HG03378 (cell line): ENCODE measurements around the gene WEE1.
"Not testable (repeated sequence)": the region's sequence is repeated elsewhere in the genome, so short reads cannot be mapped to it uniquely, and the experiment has no call there.

ENCODE experiments used
- ATAC-seq: cut with Tn5 transposase; IDR thresholded peaks from one replicate; pipeline ENCODE4 v1.9.1; 2021; ENCODE audit warnings: mild to moderate bottlenecking, moderate library complexity; ENCODE audit not compliant: unreplicated experiment

WEE1 gene

DNA sequence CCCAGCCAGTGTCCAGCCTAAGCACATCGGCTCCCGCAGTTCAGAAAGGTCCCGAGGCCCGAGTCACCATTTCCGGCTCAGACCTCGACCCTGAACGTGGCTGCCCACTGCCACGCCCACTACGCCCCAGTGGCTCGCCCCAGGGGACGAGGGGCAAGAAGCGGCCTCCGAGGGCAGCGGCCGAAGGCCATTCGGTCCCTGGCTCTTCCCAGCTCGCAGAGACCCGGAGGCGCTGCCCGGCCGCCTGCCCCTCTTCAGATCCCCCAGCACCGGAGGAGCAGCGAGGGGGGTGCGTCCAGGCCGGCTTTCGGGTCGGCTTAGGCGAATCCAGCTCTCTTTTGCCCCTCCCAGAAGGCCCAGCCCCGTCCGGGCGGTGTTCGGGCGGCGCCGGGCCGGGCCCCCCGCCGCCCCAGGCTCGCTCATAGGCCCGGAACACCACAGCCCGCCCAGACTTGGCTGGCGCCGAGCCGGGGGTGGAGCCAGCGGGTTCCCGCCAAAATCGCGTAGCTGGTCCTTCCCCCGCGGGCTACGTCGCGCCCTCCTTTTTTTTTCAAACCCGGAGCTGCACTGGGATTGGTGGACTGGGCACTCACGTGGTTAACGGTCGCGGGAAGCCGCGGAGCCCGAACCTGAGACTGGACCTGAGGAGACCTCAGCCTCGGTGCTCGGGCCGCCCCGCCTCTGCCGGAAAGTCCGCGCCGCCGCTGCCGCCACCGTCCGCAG, at the start of gene WEE1:
TSS of gene WEE1 (plus strand) at position 619 of the 723 bp plus-strand sequence. CDS start 264 bp downstream, outside the sequence.
- peak; percentile 64 for ATAC-seq

DNA sequence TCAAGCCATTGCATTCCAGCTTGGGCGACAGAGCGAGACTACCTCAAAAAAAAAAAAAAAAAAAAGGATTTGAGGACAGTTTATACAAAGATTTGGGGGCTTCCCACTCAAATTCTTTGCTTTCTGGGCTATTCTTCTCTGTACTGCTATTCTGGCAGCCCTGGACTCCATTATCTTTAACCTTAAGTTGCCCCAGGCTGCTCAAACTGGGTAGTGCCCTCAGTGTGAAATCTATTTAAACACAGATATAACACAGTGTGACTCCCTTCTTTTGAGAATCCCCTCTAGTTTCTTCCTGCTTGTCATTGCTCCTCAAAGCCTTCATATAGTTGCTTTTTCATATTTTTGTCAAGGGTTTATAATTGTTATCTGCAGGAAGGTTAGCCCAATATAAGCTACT, 49.5 kb upstream of the WEE1 start:
- no peak for ATAC-seq

DNA sequence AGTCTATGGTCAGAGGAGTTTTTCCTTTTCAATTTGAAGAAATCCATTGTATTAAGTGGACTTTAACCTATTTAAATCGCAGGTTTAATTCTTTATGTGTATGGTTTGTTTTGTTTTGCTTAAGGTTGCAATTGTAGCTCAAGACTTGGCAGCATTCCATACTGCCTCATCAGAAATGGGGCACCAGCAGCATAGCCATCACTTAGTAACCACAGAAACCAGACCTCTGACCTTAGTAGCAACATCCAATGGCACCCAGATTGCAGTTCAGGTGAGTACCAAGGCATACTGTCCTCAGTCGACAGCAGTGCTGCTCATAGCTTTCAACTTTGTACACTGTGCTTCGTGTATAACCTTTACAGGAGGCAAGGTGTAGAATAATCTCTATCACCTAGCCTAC, 48.4 kb upstream of the WEE1 start:
- ATAC-seq: no peak

DNA sequence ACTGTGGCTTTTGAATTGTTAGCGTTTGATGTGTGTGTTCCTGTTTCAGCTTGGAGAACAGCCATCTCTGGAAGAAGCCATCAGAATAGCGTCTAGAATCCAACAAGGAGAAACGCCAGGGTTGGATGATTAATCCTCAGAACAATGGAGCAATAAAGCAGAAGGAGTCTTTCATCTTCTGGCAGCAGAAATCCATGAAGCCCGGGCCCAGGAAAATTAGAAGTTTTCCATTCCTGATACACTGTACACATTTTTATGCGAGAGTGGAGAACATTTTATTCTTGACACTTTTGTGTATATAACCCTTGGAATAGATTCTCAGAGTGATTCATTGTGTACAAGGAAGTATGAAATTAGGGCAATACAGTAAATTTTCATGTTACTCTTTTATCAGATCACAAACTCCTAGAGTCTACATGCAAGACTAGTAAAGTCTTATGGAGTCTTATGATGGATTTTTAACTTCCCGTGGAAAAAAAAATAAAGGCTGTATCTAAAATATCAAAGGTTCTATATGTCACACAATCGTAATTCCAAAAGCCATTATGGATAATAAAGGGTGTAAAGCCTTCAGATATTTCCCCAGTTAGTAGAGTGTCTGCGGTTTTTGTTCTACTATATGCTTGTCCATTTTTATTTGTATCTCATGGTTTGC, 45.9 kb upstream of the WEE1 start:
- no peak for ATAC-seq

DNA sequence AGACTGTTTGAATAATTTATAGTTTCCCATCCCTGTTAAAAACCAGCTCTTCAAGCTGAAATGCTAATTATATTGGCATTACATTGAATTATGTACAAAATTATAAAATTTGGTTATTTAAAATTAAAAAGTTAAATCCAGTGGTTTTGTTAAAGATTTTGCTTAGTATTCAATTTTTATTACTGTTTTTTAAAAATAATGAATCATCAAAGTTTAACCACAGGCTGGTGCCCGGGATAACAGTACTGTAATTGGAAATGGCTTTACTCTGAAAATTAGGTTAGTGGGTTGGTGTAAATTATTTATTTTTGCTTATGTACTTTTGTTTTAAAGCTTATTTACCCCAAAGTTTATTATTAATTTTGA, 45.4 kb upstream of the WEE1 start:
- no peak for ATAC-seq

DNA sequence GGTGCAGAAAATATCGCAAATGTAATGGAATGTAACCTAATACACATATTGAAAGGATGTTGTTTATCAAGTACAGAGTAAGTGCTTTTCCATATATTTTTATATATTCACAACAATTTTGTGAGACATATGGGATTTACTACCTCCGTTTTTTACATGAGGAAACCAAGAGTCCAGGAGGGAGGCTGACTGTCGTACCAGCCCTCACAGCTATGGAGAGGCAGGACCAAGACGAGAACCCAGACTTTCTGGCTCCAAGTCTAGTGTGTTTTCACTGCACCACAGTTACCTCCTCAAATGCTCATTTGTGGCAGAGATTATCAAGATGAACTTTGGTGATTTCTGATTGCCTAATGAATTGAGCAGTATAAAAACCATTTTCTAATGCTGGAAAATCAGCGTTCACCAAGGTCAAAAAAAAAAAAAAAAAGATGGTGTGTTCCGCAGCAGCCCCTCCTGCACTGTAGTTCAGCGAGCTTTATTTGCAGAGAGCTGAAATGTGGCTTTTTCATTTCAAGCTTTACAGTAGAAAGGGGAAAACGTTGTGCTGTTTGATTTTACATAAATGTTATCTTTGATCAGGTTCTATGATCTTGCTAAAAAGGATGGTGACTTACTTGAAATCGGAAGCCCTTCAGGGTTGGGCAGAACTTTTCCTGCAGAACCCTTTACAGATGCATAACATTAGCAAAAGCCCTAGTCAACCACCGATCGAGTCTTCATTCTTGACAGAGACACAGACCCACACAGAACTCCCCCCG, 44.7 kb upstream of the WEE1 start:
- ATAC-seq: no peak

DNA sequence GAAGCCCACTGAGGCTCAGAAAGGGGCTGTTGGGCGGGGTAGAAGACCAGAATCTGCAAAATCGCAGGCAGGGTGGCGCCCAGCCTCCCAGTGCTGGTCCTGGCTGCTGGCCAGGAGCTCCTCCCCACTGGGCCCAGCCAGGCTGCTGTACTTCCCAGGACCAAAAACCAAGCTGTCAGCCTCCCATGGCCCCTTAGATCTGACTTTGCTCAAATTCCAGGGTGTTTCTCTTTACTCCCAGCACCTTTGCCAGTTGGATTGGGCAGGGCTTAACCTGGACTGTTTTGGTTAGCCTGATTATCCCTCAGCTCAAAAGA, 44.2 kb upstream of the WEE1 start:
- ATAC-seq: no peak

DNA sequence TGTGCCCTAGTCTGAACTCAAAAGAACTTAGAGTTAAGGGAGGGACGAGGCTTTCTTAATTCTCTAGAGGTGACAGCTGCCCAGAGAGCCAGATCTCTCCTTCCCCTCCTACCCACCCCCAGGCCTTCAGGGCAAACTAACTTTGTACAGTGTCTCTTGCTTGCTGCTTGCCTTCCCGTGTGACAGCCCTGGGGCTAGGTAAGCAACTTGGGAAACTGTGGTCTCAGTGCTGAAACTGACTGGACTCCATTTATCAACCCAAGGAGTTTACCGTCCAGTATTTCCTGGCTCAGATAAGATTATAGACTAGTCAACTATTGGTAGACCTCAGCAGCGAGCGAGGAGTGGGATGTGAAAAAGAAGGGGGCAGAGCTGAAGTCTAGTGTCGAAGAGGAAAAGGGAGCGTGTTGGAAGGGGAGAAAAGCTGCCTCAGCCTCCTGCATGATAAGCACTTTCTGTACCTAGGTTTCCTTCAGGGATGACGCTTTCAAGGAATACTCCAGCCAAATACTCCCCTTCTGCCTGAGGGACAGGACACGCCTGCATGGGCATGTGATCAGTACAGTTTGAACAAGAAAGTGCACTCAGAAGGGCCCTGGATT, 43.3 kb upstream of the WEE1 start:
- ATAC-seq: no peak

DNA sequence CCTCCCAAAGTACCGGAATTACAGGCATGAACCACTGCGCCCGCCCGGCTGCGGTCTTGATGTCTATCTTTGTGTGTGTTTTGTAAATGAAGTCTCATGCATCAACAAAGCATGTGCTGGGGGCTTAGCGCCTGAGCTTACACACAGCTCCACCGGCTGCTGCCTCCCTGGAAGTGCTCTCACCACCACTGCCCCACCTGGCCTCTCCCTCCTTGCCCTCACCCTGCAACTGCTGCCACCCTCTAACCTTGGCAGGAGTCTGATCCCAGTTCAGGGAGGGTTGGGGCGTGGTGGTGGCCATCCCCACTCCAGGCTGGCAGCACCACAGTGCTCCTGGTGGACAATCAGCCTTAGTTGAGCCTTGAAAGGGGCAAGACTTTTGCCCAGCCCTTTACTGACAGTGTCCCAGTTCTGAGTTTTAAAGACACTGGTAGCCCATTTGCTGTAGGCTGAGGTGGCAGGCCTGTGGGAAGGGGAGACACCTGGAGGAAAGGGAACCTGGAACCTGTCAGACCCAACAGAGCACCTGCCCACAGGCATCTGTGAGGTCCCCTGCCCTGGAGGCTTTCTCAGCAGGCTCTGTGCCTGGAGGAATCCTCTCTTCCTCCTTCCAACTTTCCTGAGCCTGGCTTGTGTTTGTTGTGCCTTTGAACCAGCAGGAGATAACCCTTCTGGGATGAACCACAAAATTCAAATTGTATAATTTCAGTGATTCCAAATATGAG, 42.4 kb upstream of the WEE1 start:
- ATAC-seq: no peak

DNA sequence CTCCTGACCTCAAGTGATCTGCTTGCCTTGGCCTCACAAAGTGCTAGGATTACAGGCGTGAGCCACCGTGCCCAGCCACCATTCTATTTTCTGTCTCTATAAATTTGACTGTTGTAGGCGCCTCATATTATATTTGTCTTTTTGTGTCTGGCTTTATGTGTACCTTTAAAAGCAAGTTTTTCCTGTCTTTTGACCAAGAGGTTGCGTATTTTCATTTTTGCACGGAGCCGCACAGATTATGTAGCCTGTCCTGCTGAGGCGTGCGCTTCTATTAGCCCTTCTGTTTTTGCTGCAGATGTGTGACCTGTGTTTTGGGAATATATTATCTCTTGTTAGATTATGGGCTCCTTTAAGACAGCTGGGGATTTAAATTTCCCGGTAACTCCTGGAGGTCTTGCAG, 40.4 kb upstream of the WEE1 start:
- ATAC-seq: no peak

DNA sequence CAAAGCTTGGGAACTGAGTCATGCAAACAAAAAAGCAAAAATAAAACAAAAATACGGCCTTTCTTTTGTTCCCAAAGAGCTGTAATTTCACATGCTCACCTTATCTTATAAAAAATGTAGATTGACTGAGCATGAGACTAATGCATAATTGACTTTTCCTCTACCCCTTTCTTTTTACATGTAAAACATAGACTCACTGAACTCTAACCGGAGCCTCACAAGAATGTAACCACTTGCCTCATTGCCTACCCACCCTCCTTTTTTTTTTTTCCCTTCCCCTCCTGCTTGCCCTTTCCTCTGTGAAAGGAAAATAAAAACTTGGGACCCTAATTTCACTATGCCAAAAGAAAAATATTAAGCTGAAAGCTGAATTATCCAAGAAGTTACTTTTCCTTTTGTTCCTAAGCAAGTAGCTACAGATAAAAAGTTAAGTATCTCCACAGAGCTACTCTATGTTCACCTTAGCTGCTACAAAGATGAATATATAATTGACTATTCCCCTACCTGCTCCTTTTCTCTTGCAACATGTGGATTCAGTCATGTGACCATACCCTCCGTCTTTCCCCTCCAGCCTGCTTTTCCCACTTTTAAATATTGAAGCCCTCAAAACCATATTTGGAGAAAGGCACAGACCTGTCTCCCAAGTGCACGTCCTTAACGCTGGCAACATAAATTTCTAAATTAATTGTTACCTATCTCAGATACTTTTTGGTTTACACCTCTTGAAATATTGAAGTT, 39.6 kb upstream of the WEE1 start:
- ATAC-seq: no peak

DNA sequence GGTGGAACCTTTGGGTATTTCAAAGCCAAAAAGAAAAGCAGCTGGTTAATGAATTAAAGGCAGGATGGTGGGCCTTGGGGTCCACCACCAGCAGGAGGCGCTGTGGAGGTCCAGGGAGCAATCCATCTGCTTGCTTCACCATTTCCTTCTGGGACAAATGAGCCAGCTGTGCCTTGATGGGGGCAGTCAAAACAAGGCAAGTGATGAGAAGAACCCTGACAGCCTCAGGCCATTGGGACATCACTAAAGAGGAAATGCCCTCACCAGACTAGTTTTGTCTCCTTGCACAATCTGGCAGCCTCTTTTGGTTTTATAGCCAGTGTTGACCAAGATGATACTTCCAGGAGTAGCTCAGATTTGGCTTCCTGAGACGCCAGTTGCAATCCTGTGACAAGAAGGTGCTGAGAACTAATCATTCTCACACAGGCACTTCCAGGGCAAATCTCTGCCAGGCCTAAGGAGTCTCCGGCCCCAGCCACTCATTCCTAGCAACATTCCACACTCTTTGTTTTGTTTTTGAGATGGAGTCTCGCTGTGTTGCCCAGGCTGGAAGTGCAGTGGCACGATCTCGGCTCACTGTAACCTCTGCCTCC, 38.2 kb upstream of the WEE1 start:
- ATAC-seq: no peak

DNA sequence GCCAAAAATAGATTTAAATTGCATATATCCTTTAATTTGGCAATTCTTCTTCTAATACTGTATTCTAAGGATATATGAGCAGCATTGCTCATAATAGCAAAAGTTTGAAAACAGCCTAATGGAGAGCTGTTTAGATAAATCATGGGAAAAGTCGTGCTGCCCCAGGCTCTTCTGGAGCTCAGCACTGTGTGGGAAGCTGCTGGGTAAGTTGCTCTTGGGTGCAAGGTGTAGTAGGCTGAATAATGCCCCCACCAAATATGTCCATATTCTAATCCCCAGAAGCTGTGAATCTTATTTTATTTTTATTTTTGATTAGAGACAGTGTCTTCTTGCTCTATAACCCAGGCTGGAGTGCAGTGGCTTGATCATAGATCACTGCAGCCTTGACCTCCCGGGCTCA, 34.9 kb upstream of the WEE1 start:
- no peak for ATAC-seq

DNA sequence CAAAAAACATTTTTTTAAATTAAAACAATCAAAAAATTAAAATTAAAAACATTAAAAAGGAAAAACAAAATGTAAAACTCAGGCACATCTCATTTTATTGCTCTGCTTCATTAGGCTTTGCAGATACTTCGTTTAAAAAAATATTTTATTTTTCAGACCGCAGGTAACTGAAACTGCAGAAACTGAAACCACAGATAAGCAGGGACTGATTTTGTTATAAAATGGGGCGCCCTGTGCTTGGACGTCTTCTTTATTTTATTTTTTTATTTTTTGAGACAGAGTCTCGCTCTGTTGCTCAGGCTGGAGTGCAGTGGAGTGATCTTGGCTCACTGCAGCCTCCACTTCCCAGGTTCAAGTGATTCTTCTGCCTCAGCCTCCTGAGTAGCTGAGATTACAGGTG, 24.3 kb upstream of the WEE1 start:
- not testable (repeated sequence) for ATAC-seq

DNA sequence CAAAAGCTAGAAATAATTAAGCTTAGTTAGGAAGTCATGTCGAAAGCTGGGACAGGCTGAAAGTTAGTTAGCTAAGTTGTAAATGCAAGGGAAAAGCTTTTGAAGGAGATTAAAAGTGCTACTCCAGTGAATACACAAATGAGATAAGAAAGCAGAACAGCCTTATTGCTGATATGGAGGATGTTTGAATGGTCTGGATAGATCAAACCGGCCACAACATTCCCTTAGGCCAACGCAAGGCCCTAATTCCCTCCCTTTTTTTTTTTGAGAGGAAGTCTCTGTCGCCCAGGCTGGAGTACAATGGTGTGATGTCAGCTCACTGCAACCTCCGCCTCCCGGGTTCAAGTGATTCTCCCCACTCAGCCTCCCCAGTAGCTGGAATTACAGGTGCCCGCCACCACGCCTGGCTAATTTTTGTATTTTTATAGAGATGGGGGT, 23.3 kb upstream of the WEE1 start:
- ATAC-seq: no peak

DNA sequence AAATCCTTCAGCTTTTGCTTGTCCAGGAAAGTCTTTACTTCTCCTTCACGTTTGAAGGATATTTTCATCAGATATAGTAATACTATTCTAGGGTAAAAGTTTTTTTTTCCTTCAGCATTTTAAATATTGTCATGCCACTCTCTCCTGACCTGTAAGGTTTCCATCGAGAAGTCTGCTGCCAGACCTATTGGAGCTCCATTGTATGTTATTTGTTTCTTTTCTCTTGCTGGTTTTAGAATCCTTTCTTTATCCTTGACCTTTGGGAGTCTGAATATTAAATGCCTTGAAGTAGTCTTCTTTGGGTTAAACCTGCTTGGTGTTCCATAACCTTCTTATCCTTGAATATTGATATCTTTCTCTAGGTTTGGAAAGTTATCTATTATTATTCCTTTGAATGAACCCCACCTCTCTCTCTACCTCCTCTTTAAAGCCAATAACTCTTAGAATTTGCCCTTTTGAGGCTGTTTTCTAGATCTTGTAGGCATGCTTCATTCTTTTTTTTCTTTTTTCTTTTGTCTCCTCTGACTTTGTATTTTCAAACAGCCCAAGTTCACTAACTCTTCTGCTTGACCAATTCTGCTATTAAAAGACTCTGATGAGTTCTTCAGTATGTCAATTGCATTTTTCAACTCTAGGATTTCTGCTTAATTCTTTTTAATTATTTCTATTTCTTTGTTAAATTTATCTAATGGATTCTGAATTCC, 12.0 kb upstream of the WEE1 start:
- ATAC-seq: no peak

DNA sequence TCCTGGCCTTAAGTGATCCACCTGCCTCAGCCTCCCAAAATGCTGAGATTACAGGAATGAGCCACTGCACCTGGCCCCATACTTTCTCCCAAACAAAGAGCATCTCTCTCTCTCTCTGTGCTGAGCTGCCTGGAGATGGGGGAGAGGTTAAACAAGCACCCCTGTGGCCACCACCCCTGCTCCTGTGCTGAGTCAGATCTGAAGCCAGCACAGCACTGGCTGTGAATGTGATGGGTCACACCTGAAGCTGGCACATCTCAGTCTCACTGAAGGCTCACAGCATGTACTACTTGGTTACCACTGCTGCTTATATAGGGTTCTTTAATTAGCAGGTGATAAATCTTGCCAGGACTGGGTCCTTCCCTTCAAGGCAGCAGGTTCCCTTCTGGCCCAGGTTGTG, 10.8 kb upstream of the WEE1 start:
- ATAC-seq: no peak

DNA sequence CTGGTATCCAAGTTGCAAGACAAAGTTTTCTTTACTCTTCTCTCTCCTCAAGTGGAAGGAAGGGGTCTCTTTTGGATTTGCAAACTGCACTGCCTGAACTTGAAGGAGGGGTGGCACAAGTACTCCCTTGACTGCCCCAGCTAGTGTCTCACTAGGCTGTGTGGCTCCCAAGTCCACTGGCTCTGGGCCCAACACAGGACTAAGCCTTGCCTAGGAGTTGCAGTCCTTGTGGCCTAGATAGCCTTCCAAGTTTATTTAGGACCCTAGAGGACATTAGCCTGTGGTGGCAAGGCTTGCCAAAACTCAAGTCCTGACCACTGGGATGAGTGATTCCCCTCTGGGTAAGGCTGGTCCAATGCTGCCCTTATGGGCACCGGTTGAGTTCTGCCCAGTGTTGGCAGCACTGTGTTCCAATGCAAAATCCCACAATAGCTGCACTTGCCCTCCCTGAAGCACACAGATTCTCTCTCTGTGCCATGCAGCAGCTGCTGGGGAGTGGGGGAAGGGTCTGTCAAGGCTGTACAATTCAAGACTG, 10.2 kb upstream of the WEE1 start:
- no peak for ATAC-seq
